Activated CD8-positive, alpha-beta memory T cell treated with anti-CD3 and anti-CD28 coated beads, Interleukin-2, amount 10 ng/mL, durations not matched to agents 7 days and 5 days (primary cell): ENCODE data around the gene THSD7B. TPM values are rescaled to one million over a fixed set of nuclear protein-coding genes. Genes with fewer than 3 reads are reported as not detected.
"Not testable (repeated sequence)": the region's sequence is repeated elsewhere in the genome, so short reads cannot be mapped to it uniquely, and the experiment has no call there.

Source experiments
- ATAC-seq: fragments of 150-1000 bp; cut with Tn5 transposase; one replicate; pipeline ENCODE4 v1.10.0; 2021; ENCODE audit warnings: moderate library complexity
- CTCF ChIA-PET: fragments of 350-600 bp; sonication (Branson Sonifier 250); formaldehyde crosslinking; loops from one replicate; lab custom pipeline; 2021; ENCODE audit warnings: antibody characterized with exemption; lab: Charles Lee
- DNase-seq: peaks from one replicate; pipeline ENCODE4 v3.0.0-alpha.2; 2020
- H3K27ac Mint-ChIP-seq: one replicate; pipeline ENCODE4 v1.8.0; 2021; ENCODE audit warnings: mild to moderate bottlenecking, mixed read lengths
- H3K27me3 Mint-ChIP-seq: one replicate; pipeline ENCODE4 v1.8.0; 2021; ENCODE audit warnings: mixed read lengths
- H3K36me3 Mint-ChIP-seq: one replicate; pipeline ENCODE4 v1.8.0; 2021; ENCODE audit warnings: mild to moderate bottlenecking, mixed read lengths
- H3K4me1 Mint-ChIP-seq: one replicate; pipeline ENCODE4 v1.8.0; 2021; ENCODE audit warnings: mixed read lengths
- H3K4me3 Mint-ChIP-seq: one replicate; pipeline ENCODE4 v1.8.0; 2021; ENCODE audit warnings: mild to moderate bottlenecking, moderate library complexity, mixed read lengths
- H3K9me3 Mint-ChIP-seq: one replicate; pipeline ENCODE4 v1.8.0; 2022; ENCODE audit warnings: low read depth, mixed read lengths
- total RNA-seq, 2 experiments: library from RNA; stranded (reverse); gene quantifications; one replicate each; pipeline ENCODE4 v1.2.3, GENCODE V29; 2021

THSD7B gene
- total RNA-seq, 2 experiments from 2014 or later, result not detected

DNA sequence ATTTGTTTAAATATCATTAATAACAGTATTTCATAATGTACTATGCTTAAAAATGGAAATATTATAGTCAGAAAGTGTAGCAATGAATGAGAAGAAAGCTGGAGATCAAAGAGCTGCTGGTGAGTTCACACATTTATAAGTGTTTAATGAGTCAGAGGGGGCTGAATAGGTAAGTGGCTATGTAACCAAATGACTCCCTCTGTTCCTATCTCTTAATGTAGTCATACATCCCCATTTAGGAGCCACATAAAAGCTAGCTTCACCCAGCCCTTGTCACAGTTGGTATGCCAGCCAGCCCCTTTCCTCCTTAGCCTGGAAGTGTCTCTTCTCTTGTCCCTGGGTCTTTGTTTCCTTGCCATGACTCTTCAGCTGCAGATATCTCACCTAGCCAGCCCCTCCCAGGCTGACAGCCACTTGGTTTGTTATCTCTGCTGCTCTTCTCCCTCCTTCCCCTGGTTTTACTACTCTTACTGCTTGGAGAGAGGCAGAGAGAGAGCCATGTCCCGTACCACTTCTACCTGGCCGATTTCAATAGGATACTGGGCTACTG, 760.4 kb downstream of the THSD7B start:
- no peak for DNase-seq
- CTCF ChIA-PET, result no interaction called here
- no peak overlapping the region for H3K27ac Mint-ChIP-seq
- no peaks in the 10 kb centered on the region for H3K4me1 Mint-ChIP-seq
- no peak overlapping the region for H3K4me3 Mint-ChIP-seq
- H3K9me3 Mint-ChIP-seq, result peaks cover 2% of the 10 kb centered on the region
- H3K36me3 Mint-ChIP-seq, result no peaks in the 10 kb centered on the region
- no peaks in the 10 kb centered on the region for H3K27me3 Mint-ChIP-seq
- ATAC-seq, result no peak

DNA sequence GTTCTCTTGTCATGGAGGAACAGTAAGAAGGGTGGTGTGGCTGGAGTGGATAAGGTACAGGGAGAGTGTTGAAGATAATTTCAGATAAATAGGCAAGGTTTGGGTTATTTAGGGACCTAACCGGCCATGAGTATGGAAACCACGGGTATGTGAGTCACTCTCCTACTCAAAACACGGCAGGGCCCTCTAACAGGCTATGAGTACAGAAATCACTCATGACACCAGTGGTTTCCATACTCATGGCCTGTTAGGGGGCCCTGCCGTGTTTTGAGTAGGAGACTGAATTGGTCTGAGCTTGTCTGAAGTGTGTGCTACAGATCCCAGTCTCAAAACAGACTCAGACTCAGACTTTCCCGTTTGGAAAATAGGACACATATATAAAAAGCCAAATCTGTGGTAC, 770.6 kb downstream of the THSD7B start:
- H3K4me1 Mint-ChIP-seq, result no peaks in the 10 kb centered on the region
- no peak overlapping the region for H3K27ac Mint-ChIP-seq
- no peaks in the 10 kb centered on the region for H3K27me3 Mint-ChIP-seq
- DNase-seq (no peak), ATAC-seq (no peak)
- no peaks in the 10 kb centered on the region for H3K36me3 Mint-ChIP-seq
- CTCF ChIA-PET, result no interaction called here
- H3K4me3 Mint-ChIP-seq, result no peak overlapping the region
- no peaks in the 10 kb centered on the region for H3K9me3 Mint-ChIP-seq

DNA sequence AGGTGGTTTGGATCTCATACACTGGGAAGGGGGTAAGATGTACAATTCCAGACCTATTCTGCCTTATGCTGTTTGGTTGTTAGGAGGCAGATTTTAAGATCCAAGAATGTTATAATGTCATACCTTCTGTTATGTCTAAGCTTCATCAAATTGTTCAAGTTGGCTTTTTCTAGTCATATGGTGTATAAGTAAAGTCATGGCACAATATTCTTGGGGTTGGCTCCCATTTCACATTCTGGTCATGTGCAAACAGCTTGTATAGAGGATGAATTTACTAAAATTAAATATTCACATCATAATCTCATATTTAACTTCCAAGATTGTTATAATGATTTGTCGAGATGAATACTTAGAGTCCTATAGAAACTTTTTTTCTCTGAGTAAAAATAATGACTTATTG, 774.0 kb downstream of the THSD7B start:
- H3K4me3 Mint-ChIP-seq, result no peak overlapping the region

DNA sequence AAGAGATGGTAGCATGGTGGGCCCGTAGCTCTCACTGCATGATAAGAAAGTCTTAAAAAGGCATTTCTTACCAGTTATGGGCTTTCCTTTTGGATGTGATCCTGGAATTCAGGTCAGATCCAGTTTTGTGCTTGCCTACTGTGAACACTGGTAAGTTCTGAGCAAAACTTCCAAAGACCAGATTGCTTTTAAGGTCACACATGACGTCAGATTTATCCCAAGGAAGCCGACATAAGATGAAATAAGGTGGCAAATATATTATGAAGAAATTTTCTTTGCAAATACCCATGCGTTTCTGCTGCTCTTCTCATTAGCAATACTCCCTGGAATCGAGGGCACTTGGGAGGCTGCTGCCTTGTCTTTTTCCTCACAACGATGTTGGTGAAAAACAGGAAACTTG, 782.5 kb downstream of the THSD7B start:
- H3K27ac Mint-ChIP-seq, result no peak overlapping the region
- ATAC-seq (no peak), DNase-seq (no peak)
- no peaks in the 10 kb centered on the region for H3K9me3 Mint-ChIP-seq
- no peaks in the 10 kb centered on the region for H3K36me3 Mint-ChIP-seq
- H3K27me3 Mint-ChIP-seq, result no peaks in the 10 kb centered on the region
- H3K4me3 Mint-ChIP-seq, result no peak overlapping the region
- CTCF ChIA-PET, result no interaction called here
- no peaks in the 10 kb centered on the region for H3K4me1 Mint-ChIP-seq

More for the DNA sequence above, 774.0 kb downstream of the THSD7B start:
- no peak for ATAC-seq
- no peak overlapping the region for H3K27ac Mint-ChIP-seq
- no peak for DNase-seq
- no peaks in the 10 kb centered on the region for H3K9me3 Mint-ChIP-seq
- no peaks in the 10 kb centered on the region for H3K36me3 Mint-ChIP-seq
- no peaks in the 10 kb centered on the region for H3K27me3 Mint-ChIP-seq
- CTCF ChIA-PET, result no interaction called here
- no peaks in the 10 kb centered on the region for H3K4me1 Mint-ChIP-seq

- H3K27ac Mint-ChIP-seq, result no peak overlapping the region
- CTCF ChIA-PET, result no interaction called here
- H3K9me3 Mint-ChIP-seq, result no peaks in the 10 kb centered on the region
- DNase-seq, result no peak
- ATAC-seq, result no peak
- H3K27me3 Mint-ChIP-seq, result no peaks in the 10 kb centered on the region
- H3K36me3 Mint-ChIP-seq, result no peaks in the 10 kb centered on the region
- no peak overlapping the region for H3K4me3 Mint-ChIP-seq
- H3K4me1 Mint-ChIP-seq, result no peaks in the 10 kb centered on the region
These were observed 801.0 kb downstream of the THSD7B start for GRCh38 chr2:137566387-137566786.

DNA sequence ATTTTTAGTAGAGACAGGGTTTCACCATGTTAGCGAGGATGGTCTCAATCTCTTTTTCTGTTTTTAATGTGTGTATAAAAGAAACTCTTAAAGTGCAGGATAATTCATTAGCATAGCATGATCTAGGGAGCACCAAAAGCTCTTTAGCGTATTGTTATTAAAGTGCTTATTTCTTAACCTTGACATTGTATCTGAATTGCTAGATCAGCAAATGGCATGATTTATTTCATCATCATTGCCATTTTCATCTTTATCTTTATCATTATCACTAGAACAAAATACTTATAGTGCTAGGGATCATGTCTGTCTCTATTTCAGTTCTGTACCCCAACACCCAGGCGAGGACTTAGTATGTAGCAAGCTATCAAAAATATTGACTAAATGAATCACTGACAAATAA, 805.1 kb downstream of the THSD7B start:
- no peaks in the 10 kb centered on the region for H3K9me3 Mint-ChIP-seq
- no peak for ATAC-seq
- no peaks in the 10 kb centered on the region for H3K4me1 Mint-ChIP-seq
- no peak overlapping the region for H3K4me3 Mint-ChIP-seq
- no peak overlapping the region for H3K27ac Mint-ChIP-seq
- CTCF ChIA-PET, result no interaction called here
- no peaks in the 10 kb centered on the region for H3K36me3 Mint-ChIP-seq
- H3K27me3 Mint-ChIP-seq, result no peaks in the 10 kb centered on the region
- no peak for DNase-seq

GRCh38 chr2:137587834-137588233, 822.5 kb downstream of the THSD7B start:
- H3K27ac Mint-ChIP-seq, H3K27me3 Mint-ChIP-seq, DNase-seq, H3K9me3 Mint-ChIP-seq, H3K4me1 Mint-ChIP-seq, CTCF ChIA-PET, H3K36me3 Mint-ChIP-seq, ATAC-seq, H3K4me3 Mint-ChIP-seq: not testable (repeated sequence)

DNA sequence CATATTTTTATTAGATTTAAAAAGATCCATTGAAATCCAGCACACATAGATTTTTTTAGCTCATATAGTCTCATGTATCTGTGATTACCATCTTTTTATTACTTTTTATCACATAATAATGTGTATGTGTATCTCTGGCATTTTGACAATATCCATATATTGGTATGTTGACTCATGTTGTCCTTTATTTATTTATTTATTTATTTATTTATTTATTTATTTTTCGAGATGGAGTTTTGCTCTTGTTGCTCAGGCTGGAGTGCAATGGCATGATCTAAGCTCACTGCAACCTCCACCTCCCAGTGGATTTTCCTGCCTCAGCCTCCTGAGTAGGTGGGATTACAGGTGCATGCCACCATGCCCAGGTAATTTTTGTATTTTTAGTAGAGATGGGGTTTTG, 823.2 kb downstream of the THSD7B start:
- H3K9me3 Mint-ChIP-seq, H3K4me3 Mint-ChIP-seq, ATAC-seq, H3K27ac Mint-ChIP-seq, CTCF ChIA-PET, DNase-seq, H3K36me3 Mint-ChIP-seq, H3K4me1 Mint-ChIP-seq, H3K27me3 Mint-ChIP-seq: not testable (repeated sequence)

GRCh38 chr2:137590102-137590501, 824.8 kb downstream of the THSD7B start:
- Mint-ChIP-seq H3K4me3 (no peak overlapping the region), H3K4me1 (no peaks in the 10 kb centered on the region), H3K27ac (no peak overlapping the region), H3K36me3 (no peaks in the 10 kb centered on the region), H3K9me3 (no peaks in the 10 kb centered on the region), H3K27me3 (no peaks in the 10 kb centered on the region)
- CTCF ChIA-PET, result no interaction called here
- no peak for DNase-seq
- no peak for ATAC-seq

- Mint-ChIP-seq H3K4me3 (no peak overlapping the region), H3K9me3 (peaks cover 3% of the 10 kb centered on the region), H3K4me1 (no peaks in the 10 kb centered on the region), H3K27me3 (no peaks in the 10 kb centered on the region), H3K36me3 (no peaks in the 10 kb centered on the region), H3K27ac (no peak overlapping the region)
- DNase-seq (no peak), ATAC-seq (no peak)
- CTCF ChIA-PET, result no interaction called here
These were observed 842.5 kb downstream of the THSD7B start for GRCh38 chr2:137607722-137608318.

DNA sequence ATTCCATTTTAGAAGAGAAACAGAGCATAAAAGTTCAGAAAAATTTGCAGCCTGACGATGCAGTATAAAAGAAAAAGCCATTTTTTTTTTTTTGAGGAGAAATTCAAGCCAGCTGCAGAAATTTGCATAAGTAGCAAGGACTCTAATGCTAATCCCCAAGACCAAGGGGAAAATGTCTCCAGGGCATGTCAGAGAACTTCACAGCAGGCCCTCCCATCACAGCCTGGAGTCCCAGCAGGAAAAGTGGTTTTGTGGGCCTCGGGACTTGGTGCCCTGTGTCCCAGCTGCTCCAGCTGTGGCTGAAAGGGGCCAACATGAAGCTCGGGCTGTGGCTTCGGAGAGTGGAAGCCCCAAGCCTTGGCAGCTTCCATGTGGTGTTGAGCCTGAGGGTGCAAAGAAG, 873.6 kb downstream of the THSD7B start:
- Mint-ChIP-seq H3K9me3 (no peaks in the 10 kb centered on the region), H3K36me3 (no peaks in the 10 kb centered on the region), H3K27me3 (no peaks in the 10 kb centered on the region), H3K27ac (no peak overlapping the region), H3K4me1 (no peaks in the 10 kb centered on the region), H3K4me3 (no peak overlapping the region)
- no peak for ATAC-seq
- CTCF ChIA-PET, result no interaction called here
- no peak for DNase-seq

DNA sequence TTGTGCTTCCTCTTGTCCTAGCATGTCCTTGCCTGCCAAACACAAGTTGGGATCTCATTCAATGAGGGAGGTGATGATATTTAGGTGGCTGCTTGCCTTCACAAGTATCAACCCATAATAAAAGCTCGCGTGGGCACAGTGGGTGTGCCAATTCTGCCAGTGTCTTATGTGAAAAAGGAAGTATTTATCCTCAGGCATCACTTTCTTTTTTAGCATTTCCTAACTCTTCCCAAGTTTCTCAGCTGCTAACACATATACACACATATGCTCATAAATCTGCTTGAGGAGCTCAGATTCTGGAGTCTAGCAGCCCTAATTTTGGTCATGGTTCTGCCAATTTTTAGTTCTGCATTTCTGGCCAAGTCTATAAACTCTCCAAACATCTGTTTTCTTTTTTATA, 879.4 kb downstream of the THSD7B start:
- ATAC-seq (no peak), DNase-seq (no peak)
- CTCF ChIA-PET, result no interaction called here
- no peak overlapping the region for H3K4me3 Mint-ChIP-seq
- no peaks in the 10 kb centered on the region for H3K9me3 Mint-ChIP-seq
- H3K4me1 Mint-ChIP-seq, result no peaks in the 10 kb centered on the region
- H3K27ac Mint-ChIP-seq, result no peak overlapping the region
- H3K27me3 Mint-ChIP-seq, result no peaks in the 10 kb centered on the region
- no peaks in the 10 kb centered on the region for H3K36me3 Mint-ChIP-seq

- peaks cover 2% of the 10 kb centered on the region for H3K9me3 Mint-ChIP-seq
- H3K27me3 Mint-ChIP-seq, result no peaks in the 10 kb centered on the region
- CTCF ChIA-PET, result interaction anchor here (1.3 kb wide), 1 partner anchor 10 kb away, joined by 3 read pairs; no protein-coding TSS in a partner anchor
- ATAC-seq, result no peak
- no peak overlapping the region for H3K4me3 Mint-ChIP-seq
- no peak overlapping the region for H3K27ac Mint-ChIP-seq
- no peaks in the 10 kb centered on the region for H3K36me3 Mint-ChIP-seq
- no peak for DNase-seq
- H3K4me1 Mint-ChIP-seq, result no peaks in the 10 kb centered on the region
These were observed 888.7 kb downstream of the THSD7B start for GRCh38 chr2:137654046-137654445.

- no peak overlapping the region for H3K4me3 Mint-ChIP-seq
- H3K36me3 Mint-ChIP-seq, result no peaks in the 10 kb centered on the region
- no peak overlapping the region for H3K27ac Mint-ChIP-seq
- no peaks in the 10 kb centered on the region for H3K27me3 Mint-ChIP-seq
- ATAC-seq (no peak), DNase-seq (no peak)
- H3K4me1 Mint-ChIP-seq, result no peaks in the 10 kb centered on the region
- CTCF ChIA-PET, result no interaction called here
- H3K9me3 Mint-ChIP-seq, result peaks cover 2% of the 10 kb centered on the region
These were observed 890.5 kb downstream of the THSD7B start for GRCh38 chr2:137655814-137656213.
